Smooth muscle cell (in vitro differentiated cells): ENCODE results near the gene MLXIP. TPM values are rescaled to one million over a fixed set of nuclear protein-coding genes. Genes with fewer than 3 reads are reported as not detected.

ENCODE experiments used
- DNase-seq: peaks from one replicate; lab custom pipeline; 2025; ENCODE audit not compliant: unreplicated experiment; lab: John Stamatoyannopoulos, UW
- H2AFZ ChIP-seq: fragments of 200-600 bp; sonication (generic); 2 replicates; pipeline ENCODE4 v1.6.0; 2016; ENCODE audit warnings: antibody characterized with exemption, low read depth, mild to moderate bottlenecking
- H3F3A ChIP-seq: fragments of 200-600 bp; sonication (generic); 2 replicates; pipeline ENCODE4 v1.6.0; 2017; ENCODE audit warnings: antibody characterized with exemption, low read depth
- H3K27ac ChIP-seq: fragments of 200-600 bp; sonication (generic); 2 replicates; pipeline ENCODE4 v1.5.1; 2016; ENCODE audit warnings: low read depth, mild to moderate bottlenecking
- H3K27me3 ChIP-seq: fragments of 200-600 bp; sonication (generic); 2 replicates; pipeline ENCODE4 v1.6.1; 2016; ENCODE audit warnings: low read depth, mild to moderate bottlenecking
- H3K36me3 ChIP-seq: fragments of 200-600 bp; sonication (generic); 2 replicates; pipeline ENCODE4 v1.5.1; 2016; ENCODE audit warnings: low read depth
- H3K4me1 ChIP-seq: fragments of 200-600 bp; sonication (generic); 2 replicates; pipeline ENCODE4 v1.5.1; 2016; ENCODE audit warnings: low read depth
- H3K4me2 ChIP-seq: fragments of 200-600 bp; sonication (generic); 2 replicates; pipeline ENCODE4 v1.6.0; 2016; ENCODE audit warnings: mild to moderate bottlenecking
- H3K4me3 ChIP-seq: fragments of 200-600 bp; sonication (generic); 2 replicates; pipeline ENCODE4 v1.5.1; 2016; ENCODE audit warnings: mild to moderate bottlenecking
- H3K79me2 ChIP-seq: fragments of 200-600 bp; sonication (generic); 2 replicates; pipeline ENCODE4 v1.6.0; 2016; ENCODE audit warnings: low read depth, mild to moderate bottlenecking
- H3K9ac ChIP-seq: fragments of 200-600 bp; sonication (generic); 2 replicates; pipeline ENCODE4 v1.6.0; 2016; ENCODE audit warnings: low read depth
- H3K9me3 ChIP-seq: fragments of 200-600 bp; sonication (generic); replicated peaks from 2 replicates; pipeline ENCODE4 v1.5.1; 2016; ENCODE audit warnings: low read depth
- H4K20me1 ChIP-seq: fragments of 200-600 bp; sonication (generic); 2 replicates; pipeline ENCODE4 v1.6.0; 2016; ENCODE audit warnings: low read depth
- WGBS: methylation state at CpG from one replicate; pipeline ENCODE4 v1.1.7; 2016; ENCODE audit warnings: low lambda C conversion rate; 5-methylcytosine and 5-hydroxymethylcytosine counted together
- polyA plus RNA-seq: library from polyadenylated mRNA; unstranded; fragments of >200 nt; fragmentation: Nextera tagmentation; extraction: Ambion mirVana; gene quantifications from 2 replicates; pipeline ENCODE4 v1.2.1, GENCODE V29; 2016
- total RNA-seq: library from RNA; depleted of rRNA; stranded (reverse); fragments of >200 nt; gene quantifications from 2 replicates; pipeline ENCODE4 v1.2.3, GENCODE V29; 2014
- TF ChIP-seq, protein P1 (sequence below): fragments of 200-600 bp; sonication (generic); IDR thresholded peaks from 2 replicates; pipeline ENCODE4 v1.5.1; 2017; ENCODE audit warnings: borderline replicate concordance, mild to moderate bottlenecking, antibody characterized with exemption; ENCODE audit not compliant: insufficient read depth, poor library complexity, severe bottlenecking

The MLXIP gene
- total and polyA plus RNA-seq, 2 experiments from 2014 or later = 11.8 to 15.3 TPM

DNA sequence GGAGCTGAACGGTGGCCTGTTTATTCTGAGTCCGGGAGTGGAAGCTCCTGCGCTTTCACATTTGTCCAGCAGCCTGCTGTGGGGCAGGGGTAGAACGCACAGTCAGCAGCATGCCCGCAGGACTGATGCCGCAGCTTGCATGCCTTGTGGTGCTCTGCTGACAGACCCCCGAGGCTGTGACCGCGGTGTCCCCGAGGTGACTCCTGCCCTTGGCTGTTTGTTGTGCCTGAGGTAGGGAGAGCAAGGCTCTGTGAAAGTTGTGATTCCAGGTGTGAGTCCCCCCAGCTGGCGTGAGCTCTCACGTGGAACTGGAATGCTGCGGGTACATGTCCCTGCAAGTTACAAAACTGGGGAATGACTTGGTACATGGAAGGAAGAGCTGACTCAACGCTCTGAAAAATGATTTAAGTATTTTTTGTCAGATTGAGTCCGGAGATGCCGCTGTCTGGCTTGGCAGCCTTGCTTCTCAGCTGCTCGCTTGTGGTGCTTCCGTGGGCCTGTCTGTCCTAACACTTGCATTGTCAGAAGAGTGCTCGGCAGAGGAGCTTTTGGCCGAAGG, 18.1 kb downstream of the MLXIP start:
- H4K20me1 ChIP-seq = peaks cover 40% of the 10 kb centered on the region
- peak overlapping the region; percentile 56 for H3K4me2 ChIP-seq
- 68% methylated on average over 20 of the region's 20 CpGs for WGBS
- peaks cover 55% of the 10 kb centered on the region for H3K79me2 ChIP-seq
- no peaks in the 10 kb centered on the region for H3K27me3 ChIP-seq
- H3K4me3 ChIP-seq = no peak overlapping the region
- H3K4me1 ChIP-seq = no peaks in the 10 kb centered on the region
- H3K9ac ChIP-seq = no peak overlapping the region
- no peak overlapping the region for H2AFZ ChIP-seq
- H3K9me3 ChIP-seq = no peaks in the 10 kb centered on the region
- DNase-seq = no peak
- peak overlapping the region; percentile 76 for H3K27ac ChIP-seq
- H3K36me3 ChIP-seq = no peaks in the 10 kb centered on the region
- peaks cover 49% of the 10 kb centered on the region for H3F3A ChIP-seq
- TF ChIP-seq, protein P1, sequence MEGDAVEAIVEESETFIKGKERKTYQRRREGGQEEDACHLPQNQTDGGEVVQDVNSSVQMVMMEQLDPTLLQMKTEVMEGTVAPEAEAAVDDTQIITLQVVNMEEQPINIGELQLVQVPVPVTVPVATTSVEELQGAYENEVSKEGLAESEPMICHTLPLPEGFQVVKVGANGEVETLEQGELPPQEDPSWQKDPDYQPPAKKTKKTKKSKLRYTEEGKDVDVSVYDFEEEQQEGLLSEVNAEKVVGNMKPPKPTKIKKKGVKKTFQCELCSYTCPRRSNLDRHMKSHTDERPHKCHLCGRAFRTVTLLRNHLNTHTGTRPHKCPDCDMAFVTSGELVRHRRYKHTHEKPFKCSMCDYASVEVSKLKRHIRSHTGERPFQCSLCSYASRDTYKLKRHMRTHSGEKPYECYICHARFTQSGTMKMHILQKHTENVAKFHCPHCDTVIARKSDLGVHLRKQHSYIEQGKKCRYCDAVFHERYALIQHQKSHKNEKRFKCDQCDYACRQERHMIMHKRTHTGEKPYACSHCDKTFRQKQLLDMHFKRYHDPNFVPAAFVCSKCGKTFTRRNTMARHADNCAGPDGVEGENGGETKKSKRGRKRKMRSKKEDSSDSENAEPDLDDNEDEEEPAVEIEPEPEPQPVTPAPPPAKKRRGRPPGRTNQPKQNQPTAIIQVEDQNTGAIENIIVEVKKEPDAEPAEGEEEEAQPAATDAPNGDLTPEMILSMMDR = no peak

DNA sequence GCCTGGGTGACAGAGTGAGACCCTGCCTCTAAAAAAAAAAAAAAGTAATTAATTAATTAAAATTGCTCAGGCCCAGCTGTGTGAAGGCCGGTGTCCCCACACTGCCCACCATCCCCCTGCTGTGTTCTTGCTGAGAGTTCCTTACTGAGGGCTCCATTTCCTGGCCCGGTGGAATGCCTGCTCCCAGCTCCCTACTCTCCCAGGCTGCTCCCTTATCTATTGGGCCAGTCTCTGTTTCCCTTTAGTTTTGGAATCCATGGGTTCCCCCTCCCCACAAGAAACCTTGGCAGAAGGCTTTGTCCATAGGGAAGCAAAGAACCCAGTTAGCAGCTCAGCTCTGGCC, 19.0 kb downstream of the MLXIP start:
- H4K20me1 ChIP-seq = peaks cover 40% of the 10 kb centered on the region

DNA sequence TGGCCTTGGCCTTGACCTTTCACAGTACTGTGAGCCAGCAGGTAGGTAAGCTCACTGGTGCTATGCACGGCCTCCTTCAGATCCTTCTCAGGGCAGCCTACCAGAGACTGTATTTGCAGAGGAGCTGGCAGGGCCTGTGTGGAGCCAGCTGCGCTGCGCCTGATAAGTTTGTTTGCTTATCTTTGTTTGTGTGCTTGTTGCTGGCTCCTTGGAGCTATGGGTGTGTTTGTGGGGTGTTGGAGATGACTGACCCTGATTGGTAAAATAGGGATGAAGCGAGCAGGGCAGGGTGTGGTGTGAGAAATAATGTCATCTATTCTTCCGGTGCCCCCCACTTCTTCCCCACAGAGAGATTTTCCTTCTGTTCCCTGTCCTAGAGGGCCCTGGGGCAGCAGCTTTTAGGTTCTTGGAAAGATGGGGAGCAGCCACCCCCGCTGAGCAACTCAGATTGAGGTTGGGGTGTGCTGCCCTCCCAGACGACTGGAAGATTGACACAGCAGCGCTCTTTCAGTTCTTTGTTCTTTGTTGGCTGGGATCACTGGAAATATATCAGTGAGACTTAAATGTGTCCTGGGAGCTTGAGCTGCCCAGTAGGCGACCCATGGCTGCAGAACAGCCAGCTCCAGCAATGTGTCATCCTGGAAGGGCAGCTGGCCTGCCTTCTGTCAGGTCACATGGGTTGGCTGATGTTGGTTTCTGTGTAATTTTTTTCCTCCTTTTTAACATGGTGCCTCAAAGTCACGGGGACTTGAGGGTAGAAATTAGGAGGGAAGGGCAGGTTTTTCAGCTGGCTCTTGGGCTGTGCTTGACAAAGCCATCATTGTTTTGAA, 19.6 kb downstream of the MLXIP start:
- 30% methylated on average over 10 of the region's 10 CpGs for WGBS
- TF ChIP-seq, protein P1 = no peak
- Histone ChIP-seq H3K4me2 (peak overlapping the region; percentile 51), H2AFZ (no peak overlapping the region), H3K27me3 (no peaks in the 10 kb centered on the region), H3K9ac (no peak overlapping the region), H3K4me3 (no peak overlapping the region), H3K9me3 (no peaks in the 10 kb centered on the region), H4K20me1 (peaks cover 46% of the 10 kb centered on the region), H3K27ac (peak overlapping the region; percentile 76), H3K79me2 (peaks cover 53% of the 10 kb centered on the region), H3K4me1 (no peaks in the 10 kb centered on the region), H3K36me3 (no peaks in the 10 kb centered on the region), H3F3A (peaks cover 36% of the 10 kb centered on the region)
- no peak for DNase-seq

More for the DNA sequence above, 19.0 kb downstream of the MLXIP start:
- Histone ChIP-seq H3K9ac (no peak overlapping the region), H3K9me3 (no peaks in the 10 kb centered on the region), H3K36me3 (no peaks in the 10 kb centered on the region), H3K27me3 (no peaks in the 10 kb centered on the region), H2AFZ (no peak overlapping the region), H3K4me3 (no peak overlapping the region), H3F3A (peaks cover 40% of the 10 kb centered on the region), H3K4me2 (peak overlapping the region; percentile 51), H3K79me2 (peaks cover 55% of the 10 kb centered on the region), H3K4me1 (no peaks in the 10 kb centered on the region), H3K27ac (peak overlapping the region; percentile 76)
- DNase-seq = no peak
- TF ChIP-seq, protein P1 = no peak
- WGBS = 55% methylated on average over 2 of the region's 2 CpGs
